ENCODE results near the gene FRMPD2.
"Not testable (repeated sequence)": the region's sequence is repeated elsewhere in the genome, so short reads cannot be mapped to it uniquely, and the experiment has no call there.

Gene FRMPD2

DNA sequence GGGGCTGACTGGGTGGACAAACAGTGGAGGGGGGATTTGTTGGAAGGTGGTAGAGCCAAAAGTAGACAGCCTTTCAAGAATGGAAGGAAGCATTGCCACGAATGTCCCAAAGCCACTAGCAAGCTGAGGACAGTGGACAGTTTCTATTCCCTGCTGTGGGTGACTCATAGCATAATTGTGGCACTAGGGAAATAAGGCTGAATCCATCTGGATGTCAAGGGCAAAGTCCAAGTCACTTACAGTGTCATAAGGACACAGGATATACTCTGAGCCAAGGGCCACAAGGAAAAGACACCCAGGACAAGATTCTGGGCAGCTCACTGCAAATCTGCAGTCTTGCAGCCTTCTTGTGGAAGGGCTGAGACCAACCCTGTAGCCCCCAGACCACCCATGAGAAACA lies 79.7 kb downstream of the FRMPD2 start:
- no peak for DNase-seq

DNA sequence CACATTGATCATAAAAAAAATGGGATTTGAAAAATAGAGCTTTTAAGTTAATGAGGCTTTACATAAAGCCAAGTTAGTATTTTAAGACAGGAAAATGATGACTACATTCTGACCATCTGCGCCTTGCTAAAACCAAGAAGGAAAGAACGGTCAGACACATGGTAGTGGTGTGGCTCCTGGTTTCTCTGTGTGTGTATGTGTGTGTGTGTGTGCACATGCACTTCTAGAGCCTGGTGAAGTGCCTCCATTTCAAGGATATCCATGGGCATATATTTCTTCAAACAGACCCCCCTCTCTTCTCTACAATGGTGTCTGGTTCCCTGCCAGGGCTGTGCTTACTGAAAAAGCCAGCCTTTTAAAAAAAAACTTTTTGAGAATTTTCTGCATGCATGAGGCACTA lies 80.9 kb downstream of the FRMPD2 start:
- DNase-seq: no peak

DNA sequence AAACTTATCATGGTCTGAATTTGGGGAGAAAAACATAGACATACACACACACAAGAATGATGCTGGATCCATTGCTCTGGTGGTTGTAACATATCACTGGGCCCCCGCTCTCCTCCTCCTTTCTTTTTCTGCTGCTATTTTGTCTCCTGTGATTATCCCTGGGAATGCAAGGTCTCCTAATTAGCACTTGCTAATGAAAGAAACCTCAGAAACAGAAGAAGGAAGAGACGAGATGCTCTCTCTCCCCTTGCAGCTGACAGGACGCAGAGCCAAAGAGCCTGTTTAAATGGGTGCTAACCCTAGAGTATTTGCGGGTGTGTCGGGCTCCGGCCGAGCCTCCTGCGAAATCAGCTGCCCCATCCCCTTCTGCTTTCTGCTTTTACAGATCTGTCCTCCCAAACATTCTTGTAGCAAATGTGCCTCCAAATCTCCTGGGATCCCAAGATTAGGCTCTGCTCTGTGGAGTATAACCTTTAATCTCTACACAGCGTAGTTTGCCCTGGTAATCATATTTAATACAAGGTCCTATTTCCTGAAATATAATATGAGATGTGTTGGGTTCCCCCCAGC lies 81.5 kb downstream of the FRMPD2 start:
- DNase-seq: no peak

DNA sequence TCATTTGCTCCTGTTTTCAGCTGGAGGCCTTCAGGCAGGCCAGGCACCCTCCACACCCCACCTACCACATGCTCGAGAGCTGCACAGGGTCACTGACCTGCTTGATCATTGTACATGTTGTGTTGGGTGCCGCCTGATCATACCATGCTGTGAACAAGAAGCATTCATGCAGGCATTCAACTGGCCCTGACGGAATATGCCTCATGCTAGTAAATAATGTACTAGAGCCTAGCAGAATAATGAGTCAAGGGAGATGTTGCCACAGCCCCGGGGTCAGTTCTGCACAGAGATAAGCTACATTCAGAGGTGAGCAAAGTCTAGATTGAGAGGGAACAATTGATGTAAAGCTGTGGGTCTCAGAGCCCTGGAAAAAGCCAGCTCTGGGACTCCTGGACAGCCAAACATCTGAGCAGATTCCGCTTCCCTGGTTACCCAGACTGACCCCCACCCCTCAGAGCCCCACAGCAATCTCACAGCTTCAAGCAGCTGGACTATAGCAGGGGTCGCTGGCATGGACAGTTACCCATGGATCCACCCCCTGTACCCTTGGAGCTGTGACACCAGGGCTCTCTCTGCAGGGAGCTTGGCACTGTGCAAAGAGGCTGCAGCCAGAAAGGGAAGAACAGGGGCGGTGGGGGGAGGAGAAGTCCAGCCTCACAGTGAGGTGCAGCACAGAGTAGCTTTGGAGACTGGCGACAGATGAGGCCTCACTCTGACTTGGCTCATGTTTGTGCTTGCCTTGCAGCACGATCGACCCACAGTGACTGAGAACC lies 86.6 kb downstream of the FRMPD2 start:
- no peak for DNase-seq

DNA sequence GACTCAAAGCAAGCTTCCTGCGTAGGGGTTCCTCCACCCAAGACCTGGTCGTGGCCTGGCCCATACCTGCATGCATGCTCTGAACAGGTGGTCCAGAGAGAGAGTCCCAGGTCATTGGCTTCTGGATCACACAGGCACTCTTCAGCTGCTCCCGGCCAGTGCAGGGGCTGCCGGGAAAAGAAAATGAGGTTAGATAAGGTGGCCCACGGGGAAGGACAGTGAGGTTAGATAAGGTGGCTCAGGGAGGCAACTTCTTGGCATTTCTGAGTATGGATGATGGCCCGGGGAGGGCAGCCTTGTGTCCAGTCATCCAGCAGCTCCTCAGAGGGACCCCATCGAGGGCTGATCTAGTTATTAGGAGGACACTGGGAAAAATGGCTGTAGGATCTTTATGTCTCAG lies 87.4 kb downstream of the FRMPD2 start:
- DNase-seq: no peak

DNA sequence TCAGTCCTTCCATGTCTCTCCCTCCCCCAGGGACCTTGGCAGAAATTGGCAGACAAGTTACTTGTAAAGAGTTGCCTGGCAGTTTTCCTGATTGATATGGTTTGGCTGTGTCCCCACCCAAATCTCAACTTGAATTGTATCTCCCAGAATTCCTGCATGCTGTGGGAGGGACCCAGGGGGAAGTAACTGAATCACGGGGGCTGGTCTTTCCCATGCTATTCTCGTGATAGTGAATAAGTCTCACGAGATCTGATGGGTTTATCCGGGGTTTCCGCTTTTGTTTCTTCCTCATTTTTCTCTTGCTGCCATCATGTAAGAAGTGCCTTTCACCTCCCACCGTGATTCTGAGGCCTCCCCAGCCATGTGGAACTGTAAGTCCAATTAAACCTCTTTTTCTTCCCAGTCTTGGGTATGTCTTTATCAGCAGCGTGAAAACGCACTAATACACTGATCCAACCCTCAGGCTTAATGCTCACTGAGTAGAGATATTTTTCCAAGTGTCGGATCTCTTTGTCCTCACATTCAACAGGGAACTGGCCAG lies 88.2 kb downstream of the FRMPD2 start:
- not testable (repeated sequence) for DNase-seq

DNA sequence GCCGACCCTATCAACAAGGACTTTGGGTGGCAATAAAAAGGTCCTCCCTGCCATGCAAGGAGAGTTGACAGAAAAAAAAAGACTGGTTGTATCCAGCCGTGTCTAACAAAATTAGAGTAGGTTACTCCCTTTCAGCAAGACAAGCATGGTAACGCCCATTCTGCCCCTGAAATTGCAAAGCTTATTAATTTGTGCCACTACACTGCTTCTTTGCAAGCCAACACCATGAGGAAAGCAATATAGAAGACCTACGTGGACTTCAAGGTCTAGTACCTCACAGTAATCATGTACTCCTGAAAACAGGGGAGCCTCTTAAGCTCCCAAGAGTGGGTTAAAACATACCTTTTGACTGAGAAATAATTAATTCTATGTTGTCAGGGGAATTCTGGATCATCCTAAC lies 90.3 kb downstream of the FRMPD2 start:
- DNase-seq: no peak

DNA sequence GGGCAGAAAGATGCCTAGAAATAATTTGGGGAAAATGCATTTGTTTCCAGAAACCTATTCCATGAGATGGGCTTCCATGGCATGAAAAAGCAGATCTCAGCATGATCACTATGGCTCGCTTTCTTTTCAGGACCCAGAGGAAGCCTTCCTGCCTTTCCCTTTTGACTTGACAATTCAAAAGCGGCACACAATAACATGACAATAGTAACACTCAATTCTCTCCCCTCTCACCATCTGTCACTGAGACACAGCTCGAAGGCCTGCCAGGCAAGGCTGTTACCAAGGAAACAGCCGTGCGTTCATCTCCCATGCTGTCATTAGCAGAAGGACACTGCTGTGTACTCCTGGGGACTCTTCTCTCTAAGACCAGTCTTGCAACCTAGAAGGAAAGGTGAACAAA lies 101.8 kb downstream of the FRMPD2 start:
- not testable (repeated sequence) for DNase-seq

DNA sequence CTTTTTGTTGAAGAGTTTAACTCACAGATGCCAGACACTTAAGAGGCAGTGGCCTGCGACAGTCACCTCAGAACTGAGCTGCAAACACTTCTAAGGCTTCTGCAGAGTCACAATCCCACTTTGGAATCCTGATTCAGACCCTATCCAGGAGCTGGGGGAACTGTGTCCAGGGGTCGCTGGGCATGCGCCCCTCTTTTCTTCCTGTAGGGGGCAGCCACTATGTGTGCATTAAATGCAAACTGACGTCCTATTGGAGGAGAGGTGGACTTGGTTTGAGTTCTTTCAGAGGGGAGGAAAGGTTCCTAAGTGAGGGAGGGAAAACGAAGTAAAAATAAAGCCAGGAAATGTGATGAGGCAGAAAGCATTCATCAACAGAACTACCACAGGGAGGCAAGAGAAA lies 113.8 kb downstream of the FRMPD2 start:
- DNase-seq: not testable (repeated sequence)

DNA sequence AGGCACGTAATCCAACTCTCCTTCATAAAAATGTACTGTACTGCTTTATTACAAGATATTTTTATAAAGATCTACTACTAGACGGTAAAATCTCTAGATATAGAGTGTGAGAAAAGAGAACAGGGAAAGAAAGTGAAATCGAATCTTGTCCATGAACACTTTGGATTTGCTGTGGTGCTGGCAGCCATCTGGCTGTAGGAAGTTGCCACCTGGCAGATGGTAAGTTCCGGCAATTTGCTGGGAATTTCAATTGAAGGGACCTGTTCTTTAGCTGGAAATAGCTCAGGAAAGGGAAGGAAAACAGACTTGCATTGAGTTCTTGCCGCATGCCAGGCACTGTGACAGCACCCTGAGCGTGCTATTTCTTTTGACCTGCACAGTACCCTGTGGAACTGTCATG lies 114.3 kb downstream of the FRMPD2 start:
- not testable (repeated sequence) for DNase-seq

DNA sequence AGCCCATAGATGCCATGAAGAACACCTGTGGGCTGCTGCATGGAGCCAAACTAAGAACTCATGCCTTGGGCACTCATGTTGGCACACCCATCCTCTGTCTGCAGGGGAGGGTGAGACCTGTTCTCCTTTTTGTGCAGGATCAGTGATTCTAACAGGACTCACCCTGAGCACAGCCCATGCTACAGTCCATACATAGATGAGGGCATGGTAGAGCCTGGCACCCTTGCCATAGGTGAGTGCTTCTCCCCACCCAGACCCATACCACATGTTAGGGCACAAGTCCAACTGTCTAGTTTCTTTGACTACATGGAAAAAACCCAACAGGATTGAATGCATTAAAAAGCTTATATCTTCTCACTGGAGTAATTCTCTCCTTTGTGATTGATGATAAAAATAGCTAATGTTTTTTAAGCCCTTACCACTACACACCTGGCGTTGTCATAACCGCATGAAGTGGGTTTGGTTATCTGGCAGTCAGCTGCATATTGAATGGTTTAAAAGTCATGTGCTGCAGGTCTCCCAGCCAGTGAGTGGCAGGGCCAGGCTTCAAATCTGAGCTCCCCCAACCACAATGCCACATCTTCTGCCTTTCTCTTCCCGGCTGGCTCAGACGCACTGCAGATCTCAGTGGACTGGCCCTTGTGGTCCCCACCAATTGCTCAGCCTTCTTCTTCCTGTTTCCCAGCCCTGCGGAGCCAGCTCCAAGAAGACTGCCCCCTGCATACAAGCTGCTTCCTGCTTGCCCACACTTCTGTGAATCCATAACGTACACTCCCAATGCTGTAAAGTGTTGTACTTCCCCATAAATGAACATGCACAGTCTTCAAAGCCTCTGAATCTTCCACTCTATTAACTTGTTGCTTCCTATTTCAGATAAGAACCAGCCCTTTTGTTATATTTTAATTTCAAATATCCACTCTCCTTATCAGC lies 120.0 kb downstream of the FRMPD2 start:
- not testable (repeated sequence) for DNase-seq

DNA sequence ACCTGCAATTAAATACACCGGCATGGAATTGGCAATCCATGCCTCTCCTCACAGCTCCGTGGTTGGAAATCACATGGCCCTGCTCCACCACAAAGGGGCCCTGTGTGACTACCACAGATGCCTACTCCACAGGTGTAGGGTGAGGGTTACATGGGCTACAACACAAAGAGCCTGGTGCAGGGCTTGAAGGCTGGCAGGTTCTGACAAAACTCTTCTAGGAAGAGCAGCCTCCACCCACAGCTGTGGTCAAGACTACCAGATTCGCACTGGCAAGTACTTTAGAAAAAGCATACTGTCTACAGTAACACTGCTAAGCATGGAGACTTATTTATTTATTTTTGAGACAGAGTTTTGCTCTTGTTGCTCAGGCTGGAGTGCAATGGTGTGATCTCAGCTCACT lies 126.9 kb downstream of the FRMPD2 start:
- DNase-seq: not testable (repeated sequence)

DNA sequence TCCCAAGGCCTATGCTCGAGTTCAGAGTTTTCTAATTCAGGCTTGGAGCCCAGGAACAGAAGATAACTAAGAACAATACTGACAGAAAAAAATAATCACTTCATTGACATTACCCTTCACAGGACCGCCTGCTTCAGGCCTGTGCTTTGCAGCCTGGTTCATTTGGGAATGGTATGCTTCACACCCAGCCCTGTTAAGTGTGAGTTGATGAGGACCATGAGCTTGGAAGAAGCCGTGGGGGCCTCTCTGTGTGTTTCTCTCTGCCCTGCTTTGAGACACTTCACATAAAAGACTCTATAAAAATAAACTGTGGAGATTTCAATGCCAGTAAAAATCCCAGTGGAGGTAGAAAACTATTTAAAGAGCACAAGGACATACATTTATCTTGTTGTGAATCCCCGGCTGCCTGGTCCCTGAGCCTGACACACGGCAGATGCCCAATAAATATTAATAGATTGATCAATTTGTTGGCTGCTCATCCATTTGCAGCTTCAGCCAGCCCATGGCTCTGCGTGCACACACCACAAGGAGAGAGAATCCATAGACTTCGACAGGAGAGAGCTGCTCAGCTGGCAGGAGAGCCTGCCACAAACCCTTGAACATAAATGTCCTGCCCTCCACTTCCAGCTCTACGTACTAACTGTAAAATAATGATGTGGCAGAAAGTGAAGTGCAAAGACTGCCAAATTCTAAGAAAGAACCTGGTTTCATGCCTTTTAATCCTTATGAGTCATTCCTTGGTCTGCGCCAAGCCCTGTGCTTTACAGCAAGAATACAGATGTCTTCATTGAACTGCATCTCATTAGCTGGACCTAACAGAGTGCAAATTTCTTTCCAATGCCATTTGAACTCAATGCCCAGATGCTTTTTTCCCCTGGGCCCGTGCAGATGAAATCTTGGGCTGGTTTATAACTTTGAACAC lies 130.5 kb downstream of the FRMPD2 start:
- not testable (repeated sequence) for DNase-seq

DNA sequence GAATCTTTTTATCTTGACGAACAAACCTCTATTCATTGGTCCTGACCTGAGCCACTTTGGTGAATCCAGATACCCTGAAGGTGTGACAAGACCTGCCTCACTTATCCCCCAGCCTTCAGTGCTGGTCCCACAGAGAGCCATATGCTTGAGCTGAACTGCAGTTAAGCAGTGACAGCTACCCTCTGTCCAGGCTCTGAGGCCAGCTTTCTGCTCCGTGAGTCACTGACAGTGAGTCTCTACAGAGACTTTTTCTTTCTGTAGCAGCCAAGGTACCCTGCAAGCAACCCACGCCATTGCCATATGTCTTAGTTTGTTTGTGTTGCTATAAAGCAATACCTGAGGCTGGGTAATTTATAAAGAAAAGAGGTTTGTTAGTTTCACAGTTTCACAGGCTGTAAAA lies 133.5 kb downstream of the FRMPD2 start:
- DNase-seq: not testable (repeated sequence)

DNA sequence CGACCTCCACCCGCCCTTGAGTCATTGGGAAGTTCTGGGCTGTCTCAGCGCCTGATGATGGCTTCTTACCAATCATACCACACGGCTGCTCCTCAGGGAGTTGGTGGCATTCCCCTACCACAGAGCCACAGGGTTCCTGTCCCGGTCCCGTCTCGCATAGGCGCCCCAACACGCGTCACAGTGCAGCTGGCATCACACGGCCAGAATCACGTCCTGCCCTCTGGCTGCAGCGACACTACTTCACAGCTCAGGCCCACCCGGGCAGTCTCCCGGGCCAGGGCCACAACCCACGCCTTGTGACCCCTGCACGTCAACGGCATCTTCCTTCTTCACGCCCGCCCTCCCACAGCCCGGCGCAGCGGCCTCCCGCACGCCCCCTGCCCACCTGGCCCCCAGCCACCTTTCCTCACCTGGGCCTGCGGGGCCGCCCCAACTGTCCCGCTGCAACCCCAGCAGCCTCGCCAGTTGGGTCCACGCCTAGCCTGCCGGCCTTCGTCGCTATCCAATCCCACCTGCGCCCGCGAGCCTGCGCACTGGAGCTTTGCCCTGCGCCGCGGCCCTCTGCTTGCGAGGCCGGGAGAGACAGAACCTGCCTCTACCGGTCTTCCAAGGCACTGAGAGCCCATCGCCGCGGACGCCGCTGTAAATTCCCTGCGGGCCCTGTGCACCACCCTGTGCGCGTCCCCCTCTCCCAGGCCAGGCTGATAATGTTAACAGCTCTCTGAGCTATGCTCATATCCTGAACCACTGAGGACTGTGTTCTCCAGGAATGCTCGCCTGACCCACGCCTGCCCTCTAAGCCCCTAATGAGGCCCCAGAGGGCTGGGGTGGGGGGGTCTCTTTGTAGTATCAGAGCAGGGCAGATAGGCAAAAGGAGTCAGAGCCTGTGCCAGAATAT lies 134.3 kb downstream of the FRMPD2 start:
- not testable (repeated sequence) for DNase-seq

DNA sequence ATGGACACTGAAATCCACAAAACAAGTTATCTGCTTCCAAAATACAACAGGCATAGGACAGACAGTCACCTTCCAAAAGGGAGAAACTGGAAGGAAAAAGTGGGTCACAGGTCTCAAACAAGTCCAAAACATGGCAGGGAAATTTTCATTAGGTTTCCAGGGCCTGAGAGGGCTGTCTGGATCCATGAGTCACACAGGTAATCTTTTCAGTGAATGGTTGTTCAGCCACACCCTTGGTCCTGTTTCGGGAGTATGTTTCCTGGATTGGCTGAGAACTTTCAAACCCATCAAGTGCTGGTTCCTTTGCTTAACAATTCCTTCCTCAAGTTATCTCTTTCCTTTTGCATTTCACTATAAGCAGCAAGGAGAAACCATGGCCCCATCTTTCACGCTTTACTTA lies 145.5 kb downstream of the FRMPD2 start:
- not testable (repeated sequence) for DNase-seq

DNA sequence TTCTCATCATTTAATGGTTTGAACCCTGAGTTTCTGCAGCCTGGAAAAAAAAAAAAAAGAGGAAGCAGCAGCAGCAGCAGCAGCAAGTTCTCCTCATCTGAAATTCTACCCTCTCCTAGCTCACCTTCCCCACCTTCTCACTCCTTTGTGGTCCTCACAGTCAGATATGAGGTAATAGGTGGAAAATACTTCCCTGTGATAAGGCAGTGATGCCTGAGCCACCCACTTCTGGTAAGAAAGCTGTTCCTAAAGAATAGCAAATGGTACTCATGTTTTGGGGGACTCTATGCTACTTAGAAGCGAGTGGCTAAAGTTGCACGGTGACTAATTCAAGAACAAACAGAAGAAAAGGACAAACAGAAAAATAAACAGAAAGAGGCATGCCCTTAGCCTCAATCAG lies 148.2 kb downstream of the FRMPD2 start:
- DNase-seq: not testable (repeated sequence)

DNA sequence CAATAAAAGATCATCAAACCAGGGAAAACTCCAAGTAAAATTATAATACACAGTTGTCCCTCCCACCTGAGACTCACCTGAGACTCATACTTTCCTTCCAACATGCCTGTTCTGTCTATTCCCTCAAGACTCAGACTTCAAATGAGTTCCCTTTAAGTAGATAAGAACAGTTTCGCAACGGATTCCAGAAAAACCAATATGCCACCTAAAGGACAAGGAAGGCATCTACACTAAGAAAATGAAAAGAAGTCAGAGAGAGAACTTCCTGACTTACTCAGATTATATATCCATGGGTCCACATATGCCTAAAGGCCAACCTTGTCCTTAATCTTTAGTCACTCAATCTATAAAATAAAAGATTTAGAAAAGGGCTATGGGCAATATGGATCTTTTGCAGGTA lies 148.9 kb downstream of the FRMPD2 start:
- not testable (repeated sequence) for DNase-seq

DNA sequence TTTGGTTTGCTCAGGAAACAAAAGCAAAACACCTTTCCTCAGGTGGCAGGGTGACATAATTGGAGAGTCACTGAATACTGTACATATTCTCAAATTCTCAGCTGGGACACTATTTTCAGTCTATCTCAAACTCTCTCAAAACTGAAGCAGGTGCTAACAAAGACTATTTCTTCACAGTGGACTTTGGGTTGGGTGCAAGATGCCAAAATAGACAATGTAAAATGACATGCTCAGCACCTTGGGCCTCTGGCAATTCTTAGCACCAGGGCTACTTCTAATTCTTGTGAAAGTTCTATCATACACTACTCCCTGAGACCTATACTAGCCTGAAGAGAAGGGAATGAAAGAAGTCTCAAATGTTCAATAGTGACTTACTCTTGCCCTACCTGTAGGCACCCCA lies 151.9 kb downstream of the FRMPD2 start:
- DNase-seq: not testable (repeated sequence)

DNA sequence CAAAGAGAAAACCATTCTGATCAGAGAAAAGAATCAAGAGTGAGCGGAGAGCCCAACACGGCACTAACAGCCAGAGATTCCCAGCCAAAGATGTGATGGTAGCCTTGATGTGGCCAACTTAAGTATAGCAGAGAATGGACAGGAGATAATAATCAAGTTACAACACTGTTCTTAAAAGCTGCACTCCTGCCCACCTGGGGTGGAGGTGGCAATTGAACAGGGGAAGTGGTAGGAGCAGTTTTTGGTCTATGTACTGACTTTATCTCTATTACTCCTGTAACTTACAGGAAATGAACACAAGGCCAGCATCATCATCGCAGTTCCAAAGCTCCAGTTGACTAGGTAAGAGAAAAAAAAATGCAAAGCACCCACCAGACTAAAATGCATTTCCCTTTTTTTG lies 164.2 kb downstream of the FRMPD2 start:
- DNase-seq: not testable (repeated sequence)

Data from CD4-positive, alpha-beta T cell treated with Interleukin-15 for 1 hour (primary cell).